K562 (cell line): ENCODE data around the gene CAAP1. TPM values are rescaled to one million over a fixed set of nuclear protein-coding genes. Genes with fewer than 3 reads are reported as not detected.

Source experiments
- ATAC-seq: fragments of 200-7000 bp; cut with Tn5 transposase; 3 replicates; pipeline ENCODE4 v1.9.1; 2020; ENCODE audit warnings: moderate library complexity
- BruUV-seq: library from RNA; stranded (reverse); fragments of 400-500 nt; replicated peaks from 2 replicates; lab custom pipeline; 2021; lab: Mats Ljungman, UMichigan
- CTCF ChIA-PET: fragments of 300-600 bp; formaldehyde crosslinking; extraction: SDS; loops from one replicate; lab custom pipeline; 2021; ENCODE audit warnings: low intra/inter-chr PET ratio; lab: Yijun Ruan, JAX
- POLR2A ChIA-PET: fragments of 300-600, 350-650 bp; sonication (Branson Sonifier 250); formaldehyde crosslinking; extraction: SDS; loops from one replicate; lab custom pipeline; 2021; ENCODE audit warnings: antibody characterized with exemption, inconsistent platforms; lab: Yijun Ruan, JAX
- DNase-seq, 4 experiments: peaks; one replicate each; pipeline versions ENCODE4 v3.0.0 to v3.0.0-alpha.2; 2011 to 2018; ENCODE audit warnings: low spot score in 3 of 4, mixed read lengths in 3 of 4; ENCODE audit errors: extremely low read depth in 1 of 4
- FAIRE-seq: peaks from 2 replicates; lab custom pipeline; 2011; peaks lifted over from hg19 to GRCh38; lab: Jason Lieb, UNC
- H2AFZ ChIP-seq: 2 replicates; pipeline ENCODE4 v1.6.0; 2011; ENCODE audit warnings: low read depth, low read length, control low read depth, inconsistent platforms
- H3K27ac ChIP-seq: fragments of 200-600 bp; 3 replicates; pipeline ENCODE4 v1.8.0; 2011; ENCODE audit warnings: low read depth, mild to moderate bottlenecking, control low read depth, inconsistent platforms, low read length, moderate library complexity, mixed read lengths; ENCODE audit errors: extremely low read depth
- H3K27me3 ChIP-seq, 2 experiments: fragments of 300-600 bp in 1 of 2; 2 replicates in 1 of 2; 3 replicates in 1 of 2; pipeline versions ENCODE4 v1.6.0 to v1.8.0; 2011; ENCODE audit warnings: inconsistent platforms in 2 of 2, low read length in 2 of 2, mild to moderate bottlenecking in 1 of 2, mixed read lengths in 1 of 2, moderate library complexity in 1 of 2; ENCODE audit not compliant: control insufficient read depth in 2 of 2, insufficient read depth in 2 of 2
- H3K36me3 ChIP-seq: fragments of 300-600 bp; 3 replicates; pipeline ENCODE4 v1.8.0; 2011; ENCODE audit warnings: mild to moderate bottlenecking, low read length, inconsistent platforms; ENCODE audit not compliant: control insufficient read depth, insufficient read depth
- H3K4me1 ChIP-seq, 2 experiments: fragments of 200-600 bp in 1 of 2; replicated peaks in 1 of 2; 2 replicates in 1 of 2; 3 replicates in 1 of 2; pipeline versions ENCODE4 v1.5.1 to v1.8.0; 2011; ENCODE audit warnings: inconsistent platforms in 2 of 2, low read length in 2 of 2, mild to moderate bottlenecking in 1 of 2, mixed read lengths in 1 of 2, moderate library complexity in 1 of 2; ENCODE audit not compliant: control insufficient read depth in 2 of 2, insufficient read depth in 2 of 2
- H3K4me2 ChIP-seq: 2 replicates; pipeline ENCODE4 v1.6.1; 2011; ENCODE audit warnings: low read length, control low read depth, inconsistent platforms, mixed read lengths; ENCODE audit not compliant: insufficient read depth
- H3K4me3 ChIP-seq: fragments of 200-600 bp; sonication (generic), shearing (Covaris generic); 2 replicates; pipeline ENCODE4 v1.5.1; 2016; ENCODE audit warnings: control low read depth, inconsistent platforms
- H3K79me2 ChIP-seq: fragments of 200-600 bp; 3 replicates; pipeline ENCODE4 v1.8.0; 2011; ENCODE audit warnings: low read length, inconsistent platforms; ENCODE audit not compliant: control insufficient read depth, insufficient read depth
- H3K9ac ChIP-seq, 2 experiments: 2 replicates each; pipeline versions ENCODE4 v1.6.0 to v1.6.1; 2011; ENCODE audit warnings: low read depth in 2 of 2, low read length in 2 of 2, control low read depth in 1 of 2, inconsistent platforms in 1 of 2, mild to moderate bottlenecking in 1 of 2, mixed read lengths in 1 of 2; ENCODE audit not compliant: insufficient read depth in 1 of 2
- H3K9me1 ChIP-seq: one replicate; pipeline ENCODE4 v1.6.0; 2011; ENCODE audit warnings: inconsistent platforms, mild to moderate bottlenecking, low read length, moderate library complexity; ENCODE audit not compliant: control insufficient read depth, insufficient read depth
- H3K9me3 ChIP-seq: replicated peaks from 2 replicates; pipeline ENCODE4 v1.5.1; 2011; ENCODE audit warnings: low read depth, low read length, inconsistent platforms; ENCODE audit not compliant: control insufficient read depth, insufficient read depth
- H4K20me1 ChIP-seq: replicated peaks from 2 replicates; pipeline ENCODE4 v1.6.1; 2011; ENCODE audit warnings: low read length, inconsistent platforms, mixed read lengths; ENCODE audit not compliant: control insufficient read depth, insufficient read depth
- CBFB ChIP-seq: sonication (generic); formaldehyde crosslinking; IDR thresholded peaks from 2 replicates; pipeline ENCODE4 v1.4.0; 2020; ENCODE audit warnings: mild to moderate bottlenecking, missing genetic modification reagents
- CREBBP ChIP-seq: IDR thresholded peaks from one replicate; pipeline ENCODE4 v1.6.1; 2012; ENCODE audit warnings: low read depth, mild to moderate bottlenecking, control low read depth, inconsistent platforms, low read length
- JUN ChIP-seq, 2 experiments: sonication (generic) in 1 of 2; formaldehyde crosslinking in 1 of 2; IDR thresholded peaks; 2 replicates each; pipeline versions ENCODE4 v1.6.1 to v1.8.0; 2012 to 2022; ENCODE audit warnings: borderline replicate concordance in 2 of 2, mild to moderate bottlenecking in 2 of 2, improper control_type of control experiment in 1 of 2, low read depth in 1 of 2, low read length in 1 of 2, missing genetic modification reagents in 1 of 2
- NR3C1 ChIP-seq: sonication (generic); formaldehyde crosslinking; IDR thresholded peaks from 2 replicates; pipeline ENCODE4 v1.8.1; 2022; ENCODE audit warnings: missing genetic modification reagents
- POLR2G ChIP-seq: fragments of 200-400 bp; formaldehyde crosslinking; IDR thresholded peaks from 2 replicates; pipeline ENCODE4 v1.6.1; 2017; ENCODE audit warnings: low read depth, mild to moderate bottlenecking, antibody characterized with exemption, low read length, moderate library complexity
- RB1 ChIP-seq: fragments of 450-650 bp; IDR thresholded peaks from 2 replicates; pipeline ENCODE4 v1.6.1; 2017; ENCODE audit warnings: low read depth, mild to moderate bottlenecking
- TBL1XR1 ChIP-seq, 2 experiments: IDR thresholded peaks; 2 replicates each; pipeline ENCODE4 v1.6.1; 2012; ENCODE audit warnings: improper control_type of control experiment in 2 of 2, low read length in 2 of 2, mild to moderate bottlenecking in 1 of 2
- TRIM24 ChIP-seq, 2 experiments: fragments of 450-650 bp; IDR thresholded peaks; 2 replicates each; pipeline ENCODE4 v1.6.1; 2016
- ZC3H4 ChIP-seq: sonication (generic); formaldehyde crosslinking; IDR thresholded peaks from 2 replicates; pipeline ENCODE4 v1.9.0; 2021; ENCODE audit warnings: missing genetic modification reagents, borderline replicate concordance
- ZFP1 ChIP-seq: fragments of 450-650 bp; formaldehyde crosslinking; IDR thresholded peaks from 2 replicates; pipeline ENCODE4 v1.4.0; 2020; ENCODE audit warnings: mild to moderate bottlenecking, mixed read lengths
- ZNF140 ChIP-seq: fragments of 250-450 bp; sonication (Bioruptor Pico); IDR thresholded peaks from 2 replicates; pipeline ENCODE4 v1.8.0; 2021; ENCODE audit warnings: moderate library complexity, mild to moderate bottlenecking, inconsistent platforms
- ZNF232 ChIP-seq: sonication (generic); formaldehyde crosslinking; IDR thresholded peaks from 2 replicates; pipeline ENCODE4 v1.8.0; 2022; ENCODE audit warnings: mild to moderate bottlenecking, missing genetic modification reagents
- ZNF354B ChIP-seq: fragments of 250-450 bp; sonication (Bioruptor Pico); IDR thresholded peaks from 2 replicates; pipeline ENCODE4 v1.4.0; 2020
- ZNF436 ChIP-seq: fragments of 250-450, 450-650 bp; sonication (Bioruptor Pico); formaldehyde crosslinking; IDR thresholded peaks from 2 replicates; pipeline ENCODE4 v1.7.0; 2020; ENCODE audit warnings: mild to moderate bottlenecking
- in situ Hi-C: fragments of 300-500 bp; cut with MboI; formaldehyde crosslinking; loops from 4 replicates; pipeline ENCODE4 v1.15.0; 2018; ENCODE audit warnings: inconsistent platforms, mixed read lengths
- intact Hi-C: fragments of 100-400 bp; cut with micrococcal nuclease; formaldehyde crosslinking; loops from 2 replicates; pipeline ENCODE4 v1.14.2; 2022
- polyA plus RNA-seq, 8 experiments: library from polyadenylated mRNA; depleted of rRNA in 4 of 8; stranded (reverse) in 5 of 8; unstranded in 3 of 8; fragments of >200 nt; fragmentation: Nextera tagmentation in 2 of 8; fragmentation: Illumina TruSeq in 1 of 8; extraction: Ambion mirVana in 2 of 8; extraction: Trizol in 1 of 8; gene quantifications; 2 replicates each; pipeline versions ENCODE4 v1.2.1 to v1.2.3, GENCODE V29; 2011 to 2014; ENCODE audit warnings: inconsistent platforms in 1 of 8, missing spikeins in 1 of 8
- total RNA-seq, 7 experiments: library from RNA; depleted of rRNA in 6 of 7; stranded (reverse); fragments of >200 nt in 6 of 7; fragmentation: Illumina TruSeq in 2 of 7; extraction: Trizol in 2 of 7; gene quantifications; 2 replicates each; pipeline versions ENCODE4 v1.2.1 to v1.2.3, GENCODE V29; 2011 to 2021; ENCODE audit warnings: low replicate concordance in 1 of 7
- TF ChIP-seq, protein P1 (sequence below): fragments of 250-450 bp; sonication (Bioruptor Pico); IDR thresholded peaks from 2 replicates; pipeline ENCODE4 v1.8.0; 2021; ENCODE audit warnings: borderline replicate concordance, mild to moderate bottlenecking, moderate library complexity; ENCODE audit not compliant: poor library complexity, severe bottlenecking
- TF ChIP-seq, protein P2 (sequence below): fragments of 450-650 bp; IDR thresholded peaks from 2 replicates; pipeline ENCODE4 v1.6.1; 2017; ENCODE audit warnings: antibody characterized with exemption, mild to moderate bottlenecking
- TF ChIP-seq, protein P3 (sequence below): sonication (generic); formaldehyde crosslinking; IDR thresholded peaks from 2 replicates; pipeline ENCODE4 v1.9.0; 2022; ENCODE audit warnings: mild to moderate bottlenecking, missing genetic modification reagents
- TF ChIP-seq, protein P4 (sequence below): fragments of 250-450 bp; sonication (Bioruptor Pico); IDR thresholded peaks from 2 replicates; pipeline ENCODE4 v1.5.0; 2021

Gene CAAP1
- total and polyA plus RNA-seq, 9 of the 15 experiments (the other 6 are each of a cell fraction or from before 2014, with no cell fraction given) = 8.9 to 17.4 (median 15.3) TPM

DNA sequence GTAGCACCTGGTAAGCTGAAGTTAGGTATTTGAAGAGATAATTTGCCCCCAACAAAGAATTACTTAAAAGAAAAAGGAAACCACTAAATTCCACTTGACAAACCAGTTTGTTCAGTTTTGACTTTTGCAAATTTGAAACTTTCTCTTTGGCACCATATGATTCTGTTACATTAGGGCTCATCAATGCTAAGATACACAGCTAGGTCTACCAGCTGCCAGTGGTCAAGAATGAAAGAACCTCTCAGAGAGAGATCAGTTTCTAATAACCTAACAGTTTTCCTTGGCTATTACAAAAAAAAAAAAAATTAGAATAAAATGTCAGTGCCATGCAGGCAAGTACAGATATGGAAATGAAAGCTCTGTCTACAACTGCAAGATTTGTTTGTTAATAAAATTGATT, 92.3 kb downstream of the CAAP1 start:
- BruUV-seq = no TSS peak
- Histone ChIP-seq H3K79me2 (no peaks in the 10 kb centered on the region), H3K9me3 (no peaks in the 10 kb centered on the region), H4K20me1 (no peaks in the 10 kb centered on the region), H3K27ac (no peak overlapping the region), H3K36me3 (no peaks in the 10 kb centered on the region), H3K4me2 (no peak overlapping the region), H3K4me3 (no peak overlapping the region), H3K9me1 (no peaks in the 10 kb centered on the region), H3K4me1 (no peaks in the 10 kb centered on the region; a peak in 1 of 5 replicates), H2AFZ (no peak overlapping the region), H3K27me3 (no peaks in the 10 kb centered on the region), H3K9ac (no peak overlapping the region)
- intact Hi-C loops = no loop called here
- in situ Hi-C loops = no loop called here
- ChIA-PET POLR2A (no interaction called here), CTCF (no interaction called here)
- ATAC-seq = no peak
- no peak for FAIRE-seq
- DNase-seq = no peak
- TF ChIP-seq RB1 = no peak
- no peak for TF ChIP-seq ZC3H4
- TF ChIP-seq, protein P1, sequence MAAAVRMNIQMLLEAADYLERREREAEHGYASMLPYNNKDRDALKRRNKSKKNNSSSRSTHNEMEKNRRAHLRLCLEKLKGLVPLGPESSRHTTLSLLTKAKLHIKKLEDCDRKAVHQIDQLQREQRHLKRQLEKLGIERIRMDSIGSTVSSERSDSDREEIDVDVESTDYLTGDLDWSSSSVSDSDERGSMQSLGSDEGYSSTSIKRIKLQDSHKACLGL (CRISPR knock-in tag) = no peak
- no peak for TF ChIP-seq TBL1XR1 (IDR thresholded peaks at IDR 0.05; ENCODE audit: low read length in 2 of 2)
- TF ChIP-seq NR3C1 (CRISPR knock-in tag) = no peak
- TF ChIP-seq, protein P2, sequence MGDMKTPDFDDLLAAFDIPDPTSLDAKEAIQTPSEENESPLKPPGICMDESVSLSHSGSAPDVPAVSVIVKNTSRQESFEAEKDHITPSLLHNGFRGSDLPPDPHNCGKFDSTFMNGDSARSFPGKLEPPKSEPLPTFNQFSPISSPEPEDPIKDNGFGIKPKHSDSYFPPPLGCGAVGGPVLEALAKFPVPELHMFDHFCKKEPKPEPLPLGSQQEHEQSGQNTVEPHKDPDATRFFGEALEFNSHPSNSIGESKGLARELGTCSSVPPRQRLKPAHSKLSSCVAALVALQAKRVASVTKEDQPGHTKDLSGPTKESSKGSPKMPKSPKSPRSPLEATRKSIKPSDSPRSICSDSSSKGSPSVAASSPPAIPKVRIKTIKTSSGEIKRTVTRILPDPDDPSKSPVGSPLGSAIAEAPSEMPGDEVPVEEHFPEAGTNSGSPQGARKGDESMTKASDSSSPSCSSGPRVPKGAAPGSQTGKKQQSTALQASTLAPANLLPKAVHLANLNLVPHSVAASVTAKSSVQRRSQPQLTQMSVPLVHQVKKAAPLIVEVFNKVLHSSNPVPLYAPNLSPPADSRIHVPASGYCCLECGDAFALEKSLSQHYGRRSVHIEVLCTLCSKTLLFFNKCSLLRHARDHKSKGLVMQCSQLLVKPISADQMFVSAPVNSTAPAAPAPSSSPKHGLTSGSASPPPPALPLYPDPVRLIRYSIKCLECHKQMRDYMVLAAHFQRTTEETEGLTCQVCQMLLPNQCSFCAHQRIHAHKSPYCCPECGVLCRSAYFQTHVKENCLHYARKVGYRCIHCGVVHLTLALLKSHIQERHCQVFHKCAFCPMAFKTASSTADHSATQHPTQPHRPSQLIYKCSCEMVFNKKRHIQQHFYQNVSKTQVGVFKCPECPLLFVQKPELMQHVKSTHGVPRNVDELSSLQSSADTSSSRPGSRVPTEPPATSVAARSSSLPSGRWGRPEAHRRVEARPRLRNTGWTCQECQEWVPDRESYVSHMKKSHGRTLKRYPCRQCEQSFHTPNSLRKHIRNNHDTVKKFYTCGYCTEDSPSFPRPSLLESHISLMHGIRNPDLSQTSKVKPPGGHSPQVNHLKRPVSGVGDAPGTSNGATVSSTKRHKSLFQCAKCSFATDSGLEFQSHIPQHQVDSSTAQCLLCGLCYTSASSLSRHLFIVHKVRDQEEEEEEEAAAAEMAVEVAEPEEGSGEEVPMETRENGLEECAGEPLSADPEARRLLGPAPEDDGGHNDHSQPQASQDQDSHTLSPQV = no peak
- TF ChIP-seq, protein P3, sequence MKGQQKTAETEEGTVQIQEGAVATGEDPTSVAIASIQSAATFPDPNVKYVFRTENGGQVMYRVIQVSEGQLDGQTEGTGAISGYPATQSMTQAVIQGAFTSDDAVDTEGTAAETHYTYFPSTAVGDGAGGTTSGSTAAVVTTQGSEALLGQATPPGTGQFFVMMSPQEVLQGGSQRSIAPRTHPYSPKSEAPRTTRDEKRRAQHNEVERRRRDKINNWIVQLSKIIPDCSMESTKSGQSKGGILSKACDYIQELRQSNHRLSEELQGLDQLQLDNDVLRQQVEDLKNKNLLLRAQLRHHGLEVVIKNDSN (CRISPR knock-in tag) = no peak
- TF ChIP-seq CBFB (CRISPR knock-in tag) = no peak
- TF ChIP-seq ZNF436 = no peak
- no peak for TF ChIP-seq ZNF140
- no peak for TF ChIP-seq ZNF354B (CRISPR knock-in tag)
- no peak for TF ChIP-seq ZNF232 (CRISPR knock-in tag)
- TF ChIP-seq POLR2G = no peak
- no peak for TF ChIP-seq CREBBP
- no peak for TF ChIP-seq ZFP1 (CRISPR knock-in tag)
- TF ChIP-seq, protein P4, sequence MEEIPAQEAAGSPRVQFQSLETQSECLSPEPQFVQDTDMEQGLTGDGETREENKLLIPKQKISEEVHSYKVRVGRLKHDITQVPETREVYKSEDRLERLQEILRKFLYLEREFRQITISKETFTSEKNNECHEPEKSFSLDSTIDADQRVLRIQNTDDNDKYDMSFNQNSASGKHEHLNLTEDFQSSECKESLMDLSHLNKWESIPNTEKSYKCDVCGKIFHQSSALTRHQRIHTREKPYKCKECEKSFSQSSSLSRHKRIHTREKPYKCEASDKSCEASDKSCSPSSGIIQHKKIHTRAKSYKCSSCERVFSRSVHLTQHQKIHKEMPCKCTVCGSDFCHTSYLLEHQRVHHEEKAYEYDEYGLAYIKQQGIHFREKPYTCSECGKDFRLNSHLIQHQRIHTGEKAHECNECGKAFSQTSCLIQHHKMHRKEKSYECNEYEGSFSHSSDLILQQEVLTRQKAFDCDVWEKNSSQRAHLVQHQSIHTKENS (CRISPR knock-in tag) = no peak
- TF ChIP-seq JUN (IDR thresholded peaks at IDR 0.05; ENCODE audit: borderline replicate concordance, low read depth, low read length) = no peak
- no peak for TF ChIP-seq JUN (CRISPR knock-in tag; IDR thresholded peaks at IDR 0.05; ENCODE audit: borderline replicate concordance)
- no peak for TF ChIP-seq TRIM24 (IDR thresholded peaks at IDR 0.05)
